ENCODE data around the gene CHID1. TPM values are rescaled to one million over a fixed set of nuclear protein-coding genes. Genes with fewer than 3 reads are reported as not detected.

Gene CHID1
- total RNA-seq, 2 donors from 2014 or later: 33.9 to 44.2 TPM

GRCh38 chr11:868394-868793 is 42.2 kb downstream of the CHID1 start:
- Mint-ChIP-seq H3K36me3 (ENCODE audit: insufficient read depth in 2 of 2) (no peaks in the 10 kb centered on the region), H3K27ac (no peak overlapping the region), H3K9me3 (no peaks in the 10 kb centered on the region), H3K27me3 (ENCODE audit: low read depth) (no peaks in the 10 kb centered on the region), H3K4me3 (no peak overlapping the region), H3K4me1 (ENCODE audit: low read depth) (no peaks in the 10 kb centered on the region)
- ATAC-seq (replicated peaks in 1 of 2) (no peak), DNase-seq (no peak)

DNA sequence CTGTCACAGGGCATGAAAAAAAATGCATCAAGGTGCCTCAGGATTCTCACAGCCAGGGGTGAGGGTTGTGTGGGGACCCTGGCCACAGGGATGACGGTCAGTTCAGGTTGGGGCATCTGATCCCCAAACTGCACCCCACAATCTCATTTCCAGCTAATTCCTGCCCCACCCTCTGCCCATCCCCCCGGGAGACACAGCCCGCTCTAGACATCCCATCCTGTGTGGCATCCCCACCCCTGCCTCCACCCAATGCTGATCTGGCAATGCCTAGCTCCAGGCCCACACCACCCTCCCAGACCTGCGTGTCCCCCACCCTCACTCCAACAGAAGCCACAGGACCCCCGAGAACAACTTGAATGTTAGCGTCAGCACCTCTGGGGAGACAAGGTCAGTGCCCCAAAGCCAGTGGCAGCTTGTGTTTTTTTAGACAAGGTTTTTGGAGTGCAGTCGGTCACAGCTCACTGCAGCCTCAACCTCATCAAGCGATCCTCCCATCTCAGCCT is 42.7 kb downstream of the CHID1 start:
- H3K9me3 Mint-ChIP-seq: no peaks in the 10 kb centered on the region
- no peak overlapping the region for H3K27ac Mint-ChIP-seq
- no peaks in the 10 kb centered on the region for H3K36me3 Mint-ChIP-seq (ENCODE audit: insufficient read depth in 2 of 2)
- H3K27me3 Mint-ChIP-seq (ENCODE audit: low read depth): no peaks in the 10 kb centered on the region
- ATAC-seq (replicated peaks in 1 of 2) (no peak), DNase-seq (no peak)
- no peaks in the 10 kb centered on the region for H3K4me1 Mint-ChIP-seq (ENCODE audit: low read depth)
- no peak overlapping the region for H3K4me3 Mint-ChIP-seq

DNA sequence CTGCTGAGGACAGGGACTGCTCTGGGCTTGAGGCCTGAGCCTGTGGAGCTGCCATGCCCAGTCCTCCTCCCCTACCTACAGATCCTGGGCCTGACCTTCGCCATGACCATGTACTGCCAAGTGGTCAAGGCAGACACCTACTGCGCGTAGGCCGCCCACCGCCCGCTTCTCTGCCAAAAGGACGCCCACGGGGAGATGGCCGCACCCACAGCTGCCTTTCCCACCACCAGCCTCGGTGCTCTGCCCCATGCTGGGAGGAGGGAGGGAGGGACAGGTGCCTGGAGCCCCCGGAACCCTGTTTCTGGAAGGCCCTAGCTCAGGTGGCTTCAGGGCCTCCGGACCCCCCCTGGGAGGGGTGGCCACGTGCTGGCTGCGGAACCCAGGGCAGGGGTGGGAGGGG is 44.1 kb downstream of the CHID1 start:
- Mint-ChIP-seq H3K36me3 (ENCODE audit: insufficient read depth in 2 of 2) (no peaks in the 10 kb centered on the region), H3K27me3 (ENCODE audit: low read depth) (no peaks in the 10 kb centered on the region), H3K27ac (no peak overlapping the region), H3K4me1 (ENCODE audit: low read depth) (no peaks in the 10 kb centered on the region), H3K4me3 (no peak overlapping the region), H3K9me3 (no peaks in the 10 kb centered on the region)
- ATAC-seq (replicated peaks in 1 of 2) (no peak), DNase-seq (no peak)

GRCh38 chr11:865462-866430 is 44.9 kb downstream of the CHID1 start:
- no peak overlapping the region for H3K4me3 Mint-ChIP-seq
- H3K27me3 Mint-ChIP-seq (ENCODE audit: low read depth): no peaks in the 10 kb centered on the region
- H3K9me3 Mint-ChIP-seq: no peaks in the 10 kb centered on the region
- no peaks in the 10 kb centered on the region for H3K4me1 Mint-ChIP-seq (ENCODE audit: low read depth)
- H3K36me3 Mint-ChIP-seq (ENCODE audit: insufficient read depth in 2 of 2): no peaks in the 10 kb centered on the region
- no peak for ATAC-seq (replicated peaks in 1 of 2)
- no peak overlapping the region for H3K27ac Mint-ChIP-seq
- DNase-seq: no peak

- H3K9me3 Mint-ChIP-seq: no peaks in the 10 kb centered on the region
- H3K27me3 Mint-ChIP-seq (ENCODE audit: low read depth): no peaks in the 10 kb centered on the region
- H3K36me3 Mint-ChIP-seq (ENCODE audit: insufficient read depth in 2 of 2): no peaks in the 10 kb centered on the region
- no peak overlapping the region for H3K4me3 Mint-ChIP-seq
- no peak overlapping the region for H3K27ac Mint-ChIP-seq
- no peak for ATAC-seq (replicated peaks in 1 of 2)
- H3K4me1 Mint-ChIP-seq (ENCODE audit: low read depth): no peaks in the 10 kb centered on the region
- DNase-seq: no peak
Observed at GRCh38 chr11:864898-865297, 45.7 kb downstream of the CHID1 start.

GRCh38 chr11:863910-864827 is 46.4 kb downstream of the CHID1 start:
- H3K27ac Mint-ChIP-seq: no peak overlapping the region
- no peaks in the 10 kb centered on the region for H3K27me3 Mint-ChIP-seq (ENCODE audit: low read depth)
- H3K9me3 Mint-ChIP-seq: no peaks in the 10 kb centered on the region
- no peak for DNase-seq
- peak in 1 of 2 donors; percentile 10 for ATAC-seq (replicated peaks in 1 of 2)
- no peaks in the 10 kb centered on the region for H3K36me3 Mint-ChIP-seq (ENCODE audit: insufficient read depth in 2 of 2)
- no peak overlapping the region for H3K4me3 Mint-ChIP-seq
- H3K4me1 Mint-ChIP-seq (ENCODE audit: low read depth): no peaks in the 10 kb centered on the region

GRCh38 chr11:863023-863909 is 47.3 kb downstream of the CHID1 start:
- no peaks in the 10 kb centered on the region for H3K9me3 Mint-ChIP-seq
- H3K36me3 Mint-ChIP-seq (ENCODE audit: insufficient read depth in 2 of 2): no peaks in the 10 kb centered on the region
- no peaks in the 10 kb centered on the region for H3K27me3 Mint-ChIP-seq (ENCODE audit: low read depth)
- no peak for DNase-seq
- H3K4me3 Mint-ChIP-seq: no peak overlapping the region
- no peaks in the 10 kb centered on the region for H3K4me1 Mint-ChIP-seq (ENCODE audit: low read depth)
- ATAC-seq (replicated peaks in 1 of 2): no peak
- H3K27ac Mint-ChIP-seq: no peak overlapping the region

- Mint-ChIP-seq H3K4me3 (no peak overlapping the region), H3K4me1 (ENCODE audit: low read depth) (no peaks in the 10 kb centered on the region), H3K9me3 (no peaks in the 10 kb centered on the region), H3K36me3 (ENCODE audit: insufficient read depth in 2 of 2) (no peaks in the 10 kb centered on the region), H3K27me3 (ENCODE audit: low read depth) (no peaks in the 10 kb centered on the region), H3K27ac (no peak overlapping the region)
- DNase-seq: no peak
- no peak for ATAC-seq (replicated peaks in 1 of 2)
Observed at GRCh38 chr11:862696-863022, 48.0 kb downstream of the CHID1 start.

- Mint-ChIP-seq H3K27me3 (ENCODE audit: low read depth) (no peaks in the 10 kb centered on the region), H3K9me3 (no peaks in the 10 kb centered on the region), H3K27ac (no peak overlapping the region), H3K4me1 (ENCODE audit: low read depth) (no peaks in the 10 kb centered on the region), H3K4me3 (no peak overlapping the region), H3K36me3 (ENCODE audit: insufficient read depth in 2 of 2) (no peaks in the 10 kb centered on the region)
- DNase-seq: no peak
- no peak for ATAC-seq (replicated peaks in 1 of 2)
Observed at GRCh38 chr11:862081-862661, 48.4 kb downstream of the CHID1 start.

DNA sequence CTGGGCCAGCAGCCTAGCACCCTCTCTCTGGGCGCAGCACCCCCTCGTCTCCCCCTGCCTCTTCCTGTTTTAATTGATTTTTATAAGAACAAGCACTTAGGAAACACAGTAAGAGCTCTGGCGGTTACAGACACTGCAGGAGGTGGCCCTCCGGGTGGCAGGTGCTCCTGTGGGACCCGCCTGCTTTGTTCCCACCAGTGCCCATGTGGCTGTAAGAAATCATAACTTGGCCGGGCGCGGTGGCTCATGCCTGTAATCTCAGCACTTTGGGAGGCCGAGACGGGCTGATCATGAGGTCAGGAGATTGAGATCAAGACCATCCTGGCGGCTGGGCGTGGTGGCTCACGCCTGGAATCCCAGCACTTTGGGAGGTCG is 49.5 kb downstream of the CHID1 start:
- ATAC-seq (replicated peaks in 1 of 2) (no peak), DNase-seq (no peak)
- no peak overlapping the region for H3K27ac Mint-ChIP-seq
- H3K9me3 Mint-ChIP-seq: no peaks in the 10 kb centered on the region
- no peaks in the 10 kb centered on the region for H3K4me1 Mint-ChIP-seq (ENCODE audit: low read depth)
- H3K36me3 Mint-ChIP-seq (ENCODE audit: insufficient read depth in 2 of 2): no peaks in the 10 kb centered on the region
- H3K4me3 Mint-ChIP-seq: no peak overlapping the region
- no peaks in the 10 kb centered on the region for H3K27me3 Mint-ChIP-seq (ENCODE audit: low read depth)

GRCh38 chr11:860234-861104 is 50.1 kb downstream of the CHID1 start:
- no peak overlapping the region for H3K27ac Mint-ChIP-seq
- H3K9me3 Mint-ChIP-seq: no peaks in the 10 kb centered on the region

More at GRCh38 chr11:860234-861104, 50.1 kb downstream of the CHID1 start:
- H3K4me3 Mint-ChIP-seq: no peak overlapping the region
- no peaks in the 10 kb centered on the region for H3K4me1 Mint-ChIP-seq (ENCODE audit: low read depth)
- H3K36me3 Mint-ChIP-seq (ENCODE audit: insufficient read depth in 2 of 2): no peaks in the 10 kb centered on the region
- ATAC-seq (replicated peaks in 1 of 2): no peak
- no peaks in the 10 kb centered on the region for H3K27me3 Mint-ChIP-seq (ENCODE audit: low read depth)
- DNase-seq: no peak

Measured in activated T-cell treated with anti-CD3 and anti-CD28 coated beads, Interleukin-2, amount 50 U/mL, for 72 hours (primary cell).